ENCODE data around the gene MEDAG. TPM values are rescaled to one million over a fixed set of nuclear protein-coding genes. Genes with fewer than 3 reads are reported as not detected.

Gene MEDAG
- total RNA-seq, 1 donor, result 46.7 TPM

- Histone ChIP-seq H3K79me2 (ENCODE audit: insufficient read depth, low read length) (no peaks in the 10 kb centered on the region), H2AFZ (ENCODE audit: low read length) (no peak overlapping the region), H3K4me2 (ENCODE audit: insufficient read depth, low read length) (no peak overlapping the region), H3K4me3 (ENCODE audit: insufficient read depth, low read length) (no peak overlapping the region), H3K27me3 (ENCODE audit: insufficient read depth, low read length) (no peaks in the 10 kb centered on the region), H4K20me1 (ENCODE audit: insufficient read depth, low read length) (no peaks in the 10 kb centered on the region), H3K9me3 (ENCODE audit: low read depth, low read length) (no peaks in the 10 kb centered on the region), H3K36me3 (ENCODE audit: insufficient read depth, low read length) (no peaks in the 10 kb centered on the region), H3K4me1 (ENCODE audit: insufficient read depth, low read length) (peaks cover 18% of the 10 kb centered on the region), H3K27ac (ENCODE audit: low read depth, low read length) (no peak overlapping the region)
- no peak for DNase-seq (ENCODE audit: insufficient read length, low spot score, missing footprints)
- peak; percentile 70 for TF ChIP-seq CTCF (IDR thresholded peaks at IDR 0.05; ENCODE audit: extremely low read depth, low read depth, low read length)
Measured at GRCh38 chr13:30892966-30893365, 13.1 kb upstream of the MEDAG start.

- peaks cover 45% of the 10 kb centered on the region for H3K4me1 ChIP-seq (ENCODE audit: insufficient read depth, low read length)
- no peak for TF ChIP-seq CTCF (IDR thresholded peaks at IDR 0.05; ENCODE audit: extremely low read depth, low read depth, low read length)
- H3K4me3 ChIP-seq (ENCODE audit: insufficient read depth, low read length), result no peak overlapping the region
- H4K20me1 ChIP-seq (ENCODE audit: insufficient read depth, low read length), result no peaks in the 10 kb centered on the region
- H3K79me2 ChIP-seq (ENCODE audit: insufficient read depth, low read length), result no peaks in the 10 kb centered on the region
- no peaks in the 10 kb centered on the region for H3K9me3 ChIP-seq (ENCODE audit: low read depth, low read length)
- H3K27ac ChIP-seq (ENCODE audit: low read depth, low read length), result peak overlapping the region; percentile 94
- H3K27me3 ChIP-seq (ENCODE audit: insufficient read depth, low read length), result no peaks in the 10 kb centered on the region
- H3K4me2 ChIP-seq (ENCODE audit: insufficient read depth, low read length), result no peak overlapping the region
- H2AFZ ChIP-seq (ENCODE audit: low read length), result peak overlapping the region; percentile 64
- no peaks in the 10 kb centered on the region for H3K36me3 ChIP-seq (ENCODE audit: insufficient read depth, low read length)
- no peak for DNase-seq (ENCODE audit: insufficient read length, low spot score, missing footprints)
Measured at GRCh38 chr13:30895773-30896172, 10.3 kb upstream of the MEDAG start.

GRCh38 chr13:30898070-30898469 lies 8.0 kb upstream of the MEDAG start:
- Histone ChIP-seq H3K79me2 (ENCODE audit: insufficient read depth, low read length) (no peaks in the 10 kb centered on the region), H3K4me1 (ENCODE audit: insufficient read depth, low read length) (peaks cover 47% of the 10 kb centered on the region), H3K27me3 (ENCODE audit: insufficient read depth, low read length) (no peaks in the 10 kb centered on the region), H3K4me3 (ENCODE audit: insufficient read depth, low read length) (no peak overlapping the region), H3K27ac (ENCODE audit: low read depth, low read length) (peak overlapping the region; percentile 94), H3K4me2 (ENCODE audit: insufficient read depth, low read length) (peak overlapping the region; percentile 62), H2AFZ (ENCODE audit: low read length) (no peak overlapping the region), H3K36me3 (ENCODE audit: insufficient read depth, low read length) (no peaks in the 10 kb centered on the region), H3K9me3 (ENCODE audit: low read depth, low read length) (no peaks in the 10 kb centered on the region), H4K20me1 (ENCODE audit: insufficient read depth, low read length) (no peaks in the 10 kb centered on the region)
- no peak for DNase-seq (ENCODE audit: insufficient read length, low spot score, missing footprints)
- TF ChIP-seq CTCF (IDR thresholded peaks at IDR 0.05; ENCODE audit: extremely low read depth, low read depth, low read length), result no peak

GRCh38 chr13:30898678-30899241 lies 7.3 kb upstream of the MEDAG start:
- no peak overlapping the region for H3K4me3 ChIP-seq (ENCODE audit: insufficient read depth, low read length)
- no peaks in the 10 kb centered on the region for H3K79me2 ChIP-seq (ENCODE audit: insufficient read depth, low read length)
- no peaks in the 10 kb centered on the region for H3K36me3 ChIP-seq (ENCODE audit: insufficient read depth, low read length)
- DNase-seq (ENCODE audit: insufficient read length, low spot score, missing footprints), result peak; percentile 93
- peak overlapping the region; percentile 1 for H2AFZ ChIP-seq (ENCODE audit: low read length)
- H3K27me3 ChIP-seq (ENCODE audit: insufficient read depth, low read length), result no peaks in the 10 kb centered on the region
- H3K4me2 ChIP-seq (ENCODE audit: insufficient read depth, low read length), result peak overlapping the region; percentile 62
- H3K9me3 ChIP-seq (ENCODE audit: low read depth, low read length), result no peaks in the 10 kb centered on the region
- peaks cover 44% of the 10 kb centered on the region for H3K4me1 ChIP-seq (ENCODE audit: insufficient read depth, low read length)
- TF ChIP-seq CTCF (IDR thresholded peaks at IDR 0.05; ENCODE audit: extremely low read depth, low read depth, low read length), result peak; percentile 30
- H4K20me1 ChIP-seq (ENCODE audit: insufficient read depth, low read length), result no peaks in the 10 kb centered on the region
- peak overlapping the region; percentile 94 for H3K27ac ChIP-seq (ENCODE audit: low read depth, low read length)
